GM12892 (cell line): ENCODE measurements around the gene ZNF77.
"Not testable (repeated sequence)": the region's sequence is repeated elsewhere in the genome, so short reads cannot be mapped to it uniquely, and the experiment has no call there.

ENCODE experiments used
- DNase-seq: peaks from one replicate; pipeline ENCODE4 v3.0.0; 2011; ENCODE audit not compliant: insufficient read length
- FAIRE-seq: peaks from 2 replicates; lab custom pipeline; 2011; peaks lifted over from hg19 to GRCh38; lab: Jason Lieb, UNC
- POLR2A ChIP-seq: IDR thresholded peaks from 2 replicates; pipeline ENCODE4 v1.6.1; 2011; ENCODE audit warnings: low read depth, low read length, control low read depth
- POLR2AphosphoS5 ChIP-seq: IDR thresholded peaks from 2 replicates; pipeline ENCODE4 v1.6.1; 2011; ENCODE audit warnings: low read depth, low read length, control low read depth
- TAF1 ChIP-seq: IDR thresholded peaks from 2 replicates; pipeline ENCODE4 v1.6.1; 2011; ENCODE audit warnings: low read depth, mild to moderate bottlenecking, control low read depth, low read length, borderline replicate concordance

Gene ZNF77

GRCh38 chr19:2933490-2933910 is 11.3 kb downstream of the ZNF77 start:
- no peak for DNase-seq
- no peak for FAIRE-seq
- TF ChIP-seq POLR2AphosphoS5: no peak

GRCh38 chr19:2927032-2927430 is 17.7 kb downstream of the ZNF77 start:
- no peak for DNase-seq
- FAIRE-seq: no peak
- TF ChIP-seq TAF1 (no peak), POLR2AphosphoS5 (no peak), POLR2A (no peak)

GRCh38 chr19:2926341-2927031 is 18.3 kb downstream of the ZNF77 start:
- FAIRE-seq: no peak
- no peak for DNase-seq

GRCh38 chr19:2923510-2923909 is 21.3 kb downstream of the ZNF77 start:
- TF ChIP-seq POLR2A: no peak
- no peak for TF ChIP-seq TAF1
- no peak for TF ChIP-seq POLR2AphosphoS5
- no peak for FAIRE-seq
- no peak for DNase-seq

More at GRCh38 chr19:2926341-2927031, 18.3 kb downstream of the ZNF77 start:
- TF ChIP-seq TAF1 (no peak), POLR2A (no peak), POLR2AphosphoS5 (no peak)

GRCh38 chr19:2922987-2923386 is 21.8 kb downstream of the ZNF77 start:
- no peak for DNase-seq
- TF ChIP-seq POLR2A (no peak), POLR2AphosphoS5 (no peak), TAF1 (no peak)
- no peak for FAIRE-seq

- no peak for FAIRE-seq
- no peak for DNase-seq
- TF ChIP-seq POLR2AphosphoS5 (no peak), POLR2A (no peak), TAF1 (no peak)
Observed at GRCh38 chr19:2917275-2918184, 27.2 kb downstream of the ZNF77 start.

GRCh38 chr19:2912306-2912705 is 32.5 kb downstream of the ZNF77 start:
- no peak for DNase-seq
- no peak for TF ChIP-seq TAF1
- TF ChIP-seq POLR2AphosphoS5: no peak
- TF ChIP-seq POLR2A: no peak
- no peak for FAIRE-seq

GRCh38 chr19:2906631-2907195 is 38.1 kb downstream of the ZNF77 start:
- TF ChIP-seq TAF1: no peak
- TF ChIP-seq POLR2AphosphoS5: no peak
- TF ChIP-seq POLR2A: no peak
- no peak for DNase-seq
- no peak for FAIRE-seq

- FAIRE-seq: no peak
- TF ChIP-seq TAF1: no peak
- TF ChIP-seq POLR2AphosphoS5: no peak
- TF ChIP-seq POLR2A: no peak
Observed at GRCh38 chr19:2905918-2906519, 38.8 kb downstream of the ZNF77 start.

GRCh38 chr19:2903326-2903725 is 41.4 kb downstream of the ZNF77 start:
- FAIRE-seq, DNase-seq: not testable (repeated sequence)

More at GRCh38 chr19:2905918-2906519, 38.8 kb downstream of the ZNF77 start:
- DNase-seq: no peak

- DNase-seq (no peak), FAIRE-seq (no peak)
- no peak for TF ChIP-seq POLR2A
- TF ChIP-seq POLR2AphosphoS5: no peak
- no peak for TF ChIP-seq TAF1
Observed at GRCh38 chr19:2902590-2903218, 42.1 kb downstream of the ZNF77 start.
